HEK293 (cell line): ENCODE results near the gene HIF1AN.

Experiments
- CTCF ChIA-PET: fragments of 350-600 bp; formaldehyde crosslinking; extraction: SDS; loops from one replicate; lab custom pipeline; 2021; ENCODE audit warnings: antibody characterized with exemption; lab: Yijun Ruan, JAX
- POLR2A ChIA-PET: fragments of 300-600 bp; formaldehyde crosslinking; extraction: SDS; loops from one replicate; lab custom pipeline; 2020; ENCODE audit warnings: antibody characterized with exemption, inconsistent platforms; lab: Yijun Ruan, JAX
- H3K27ac ChIP-seq: fragments of 200-500 bp; sonication (Bioruptor generic); 2 replicates; pipeline ENCODE4 v1.5.1; 2014; ENCODE audit warnings: low read depth, low read length, control low read depth, inconsistent platforms; ENCODE audit errors: extremely low read depth
- H3K36me3 ChIP-seq, 2 experiments: fragments of 200-500 bp in 1 of 2; sonication (Bioruptor generic) in 1 of 2; 1 replicate in 1 of 2; 2 replicates in 1 of 2; pipeline ENCODE4 v1.5.1; 2014 to 2017; ENCODE audit warnings: inconsistent platforms in 2 of 2, low read length in 2 of 2; ENCODE audit not compliant: control insufficient read depth in 2 of 2, insufficient read depth in 1 of 2
- H3K4me1 ChIP-seq: fragments of 200-500 bp; sonication (Bioruptor generic); 2 replicates; pipeline ENCODE4 v1.5.1; 2014; ENCODE audit warnings: mild to moderate bottlenecking, low read length, inconsistent platforms; ENCODE audit not compliant: control insufficient read depth, insufficient read depth
- H3K4me3 ChIP-seq: 2 replicates; pipeline ENCODE4 v1.5.1; 2011; ENCODE audit warnings: low read depth, mild to moderate bottlenecking, control low read depth, low read length, moderate library complexity
- H3K9me3 ChIP-seq: fragments of 200-500 bp; sonication (Bioruptor generic); 2 replicates; pipeline ENCODE4 v1.5.1; 2014; ENCODE audit warnings: low read depth, low read length, inconsistent platforms; ENCODE audit not compliant: control insufficient read depth, insufficient read depth
- GFI1B ChIP-seq: fragments of 450-650 bp; formaldehyde crosslinking; IDR thresholded peaks from 2 replicates; pipeline ENCODE4 v1.5.1; 2016; ENCODE audit warnings: missing biosample characterization, missing genetic modification characterization
- KLF16 ChIP-seq: fragments of 450-650 bp; formaldehyde crosslinking; IDR thresholded peaks from 2 replicates; pipeline ENCODE4 v1.5.1; 2017; ENCODE audit warnings: missing biosample characterization, missing genetic modification characterization
- OSR2 ChIP-seq: fragments of 450-650 bp; formaldehyde crosslinking; IDR thresholded peaks from 2 replicates; pipeline ENCODE4 v1.5.1; 2016; ENCODE audit warnings: missing biosample characterization, missing genetic modification characterization
- SCRT2 ChIP-seq: fragments of 450-650 bp; formaldehyde crosslinking; IDR thresholded peaks from 2 replicates; pipeline ENCODE4 v1.5.1; 2016; ENCODE audit warnings: missing biosample characterization, missing genetic modification characterization
- SP7 ChIP-seq: fragments of 450-650 bp; formaldehyde crosslinking; IDR thresholded peaks from 2 replicates; pipeline ENCODE4 v1.5.1; 2016; ENCODE audit warnings: missing biosample characterization, missing genetic modification characterization
- WT1 ChIP-seq: fragments of 450-650 bp; formaldehyde crosslinking; IDR thresholded peaks from 2 replicates; pipeline ENCODE4 v1.5.1; 2016; ENCODE audit warnings: missing biosample characterization, missing genetic modification characterization
- ZNF112 ChIP-seq: fragments of 450-650 bp; formaldehyde crosslinking; IDR thresholded peaks from 2 replicates; pipeline ENCODE4 v1.5.0; 2017; ENCODE audit warnings: missing biosample characterization, missing genetic modification characterization
- ZNF114 ChIP-seq: fragments of 450-650 bp; formaldehyde crosslinking; IDR thresholded peaks from 2 replicates; pipeline ENCODE4 v1.5.0; 2017; ENCODE audit warnings: missing biosample characterization, missing genetic modification characterization
- ZNF223 ChIP-seq: fragments of 450-650 bp; formaldehyde crosslinking; IDR thresholded peaks from 2 replicates; pipeline ENCODE4 v1.5.1; 2016; ENCODE audit warnings: missing biosample characterization, missing genetic modification characterization
- ZNF292 ChIP-seq: fragments of 450-650 bp; formaldehyde crosslinking; IDR thresholded peaks from 2 replicates; pipeline ENCODE4 v1.5.1; 2016; ENCODE audit warnings: low read depth, missing biosample characterization, missing genetic modification characterization, borderline replicate concordance
- ZNF354C ChIP-seq: fragments of 450-650 bp; formaldehyde crosslinking; IDR thresholded peaks from 2 replicates; pipeline ENCODE4 v1.5.1; 2016; ENCODE audit warnings: missing biosample characterization, missing genetic modification characterization, low read depth, borderline replicate concordance
- ZNF426 ChIP-seq: fragments of 450-650 bp; formaldehyde crosslinking; IDR thresholded peaks from 2 replicates; pipeline ENCODE4 v1.5.1; 2017; ENCODE audit warnings: missing biosample characterization, missing genetic modification characterization, mild to moderate bottlenecking, inconsistent platforms, moderate library complexity
- ZNF514 ChIP-seq: fragments of 450-650 bp; formaldehyde crosslinking; IDR thresholded peaks from 2 replicates; pipeline ENCODE4 v1.5.1; 2016; ENCODE audit warnings: missing biosample characterization, missing genetic modification characterization
- ZNF521 ChIP-seq: fragments of 450-650 bp; formaldehyde crosslinking; IDR thresholded peaks from 2 replicates; pipeline ENCODE4 v1.5.1; 2017; ENCODE audit warnings: missing biosample characterization, mild to moderate bottlenecking, missing genetic modification characterization
- ZNF548 ChIP-seq: fragments of 450-650 bp; formaldehyde crosslinking; IDR thresholded peaks from 2 replicates; pipeline ENCODE4 v1.5.1; 2016; ENCODE audit warnings: missing biosample characterization, missing genetic modification characterization
- ZNF677 ChIP-seq: fragments of 450-650 bp; IDR thresholded peaks from 2 replicates; pipeline ENCODE4 v1.5.0; 2018; ENCODE audit warnings: missing biosample characterization, mild to moderate bottlenecking, missing genetic modification characterization, moderate library complexity
- ZNF768 ChIP-seq: fragments of 450-650 bp; formaldehyde crosslinking; IDR thresholded peaks from 2 replicates; pipeline ENCODE4 v1.5.1; 2018; ENCODE audit warnings: missing biosample characterization, mild to moderate bottlenecking, missing genetic modification characterization
- ZSCAN30 ChIP-seq: fragments of 450-650 bp; IDR thresholded peaks from 2 replicates; pipeline ENCODE4 v1.5.1; 2018; ENCODE audit warnings: missing biosample characterization, mild to moderate bottlenecking, missing genetic modification characterization, moderate library complexity
- TF ChIP-seq, protein P1 (sequence below): fragments of 450-650 bp; formaldehyde crosslinking; IDR thresholded peaks from 2 replicates; pipeline ENCODE4 v1.5.1; 2016; ENCODE audit warnings: missing biosample characterization, missing genetic modification characterization, borderline replicate concordance
- TF ChIP-seq, protein P2 (sequence below): fragments of 450-650 bp; formaldehyde crosslinking; IDR thresholded peaks from 2 replicates; pipeline ENCODE4 v1.5.1; 2016; ENCODE audit warnings: missing biosample characterization, missing genetic modification characterization
- TF ChIP-seq, protein P3 (sequence below): fragments of 450-650 bp; formaldehyde crosslinking; IDR thresholded peaks from 2 replicates; pipeline ENCODE4 v1.5.1; 2016; ENCODE audit warnings: missing biosample characterization, missing genetic modification characterization
- TF ChIP-seq, protein P4 (sequence below): fragments of 450-650 bp; formaldehyde crosslinking; IDR thresholded peaks from 2 replicates; pipeline ENCODE4 v1.5.1; 2016; ENCODE audit warnings: missing biosample characterization, missing genetic modification characterization
- TF ChIP-seq, protein P5 (sequence below): fragments of 450-650 bp; formaldehyde crosslinking; IDR thresholded peaks from 2 replicates; pipeline ENCODE4 v1.5.1; 2016; ENCODE audit warnings: missing biosample characterization, missing genetic modification characterization, borderline replicate concordance

The HIF1AN gene

DNA sequence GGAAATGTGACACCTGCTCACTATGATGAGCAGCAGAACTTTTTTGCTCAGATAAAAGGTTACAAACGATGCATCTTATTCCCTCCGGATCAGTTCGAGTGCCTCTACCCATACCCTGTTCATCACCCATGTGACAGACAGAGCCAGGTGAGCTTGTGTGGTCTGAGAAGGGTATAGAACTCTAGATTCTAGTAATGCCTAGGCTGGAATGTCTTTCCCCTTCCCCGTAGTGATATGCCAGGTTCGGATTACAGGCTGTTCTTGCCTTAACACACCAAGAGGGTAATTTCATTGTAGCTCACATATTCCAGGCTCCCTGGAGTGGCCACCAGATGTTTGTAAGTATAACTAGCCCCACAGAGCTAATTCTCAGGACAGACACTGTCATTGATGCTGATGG, 9.2 kb downstream of the HIF1AN start (continued):
- TF ChIP-seq, protein P1, sequence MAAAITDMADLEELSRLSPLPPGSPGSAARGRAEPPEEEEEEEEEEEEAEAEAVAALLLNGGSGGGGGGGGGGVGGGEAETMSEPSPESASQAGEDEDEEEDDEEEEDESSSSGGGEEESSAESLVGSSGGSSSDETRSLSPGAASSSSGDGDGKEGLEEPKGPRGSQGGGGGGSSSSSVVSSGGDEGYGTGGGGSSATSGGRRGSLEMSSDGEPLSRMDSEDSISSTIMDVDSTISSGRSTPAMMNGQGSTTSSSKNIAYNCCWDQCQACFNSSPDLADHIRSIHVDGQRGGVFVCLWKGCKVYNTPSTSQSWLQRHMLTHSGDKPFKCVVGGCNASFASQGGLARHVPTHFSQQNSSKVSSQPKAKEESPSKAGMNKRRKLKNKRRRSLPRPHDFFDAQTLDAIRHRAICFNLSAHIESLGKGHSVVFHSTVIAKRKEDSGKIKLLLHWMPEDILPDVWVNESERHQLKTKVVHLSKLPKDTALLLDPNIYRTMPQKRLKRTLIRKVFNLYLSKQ (tag by site-specific recombination) = no peak

DNA sequence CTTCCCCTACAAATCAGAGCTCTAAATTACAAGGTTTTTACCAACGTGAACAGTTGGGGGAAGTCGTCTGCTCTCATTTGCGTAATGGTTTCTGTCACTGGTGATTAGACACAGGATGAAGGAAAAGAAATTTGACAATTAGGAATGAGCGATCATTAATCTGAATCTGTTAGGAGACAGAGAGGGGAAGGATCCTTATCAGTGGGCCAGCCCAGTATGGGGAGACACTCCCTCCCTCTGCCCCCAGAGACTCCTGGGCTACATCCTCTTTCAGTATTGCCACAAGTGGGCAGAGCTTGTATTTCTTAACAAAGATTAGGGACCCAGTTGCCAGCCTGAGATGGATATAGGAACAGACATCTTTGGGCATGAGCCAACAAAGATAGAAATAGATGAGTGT, 15.5 kb downstream of the HIF1AN start:
- TF ChIP-seq ZSCAN30 (tag by site-specific recombination) = no peak
- no peak for TF ChIP-seq ZNF112
- TF ChIP-seq ZNF292 (tag by site-specific recombination) = no peak
- TF ChIP-seq SP7 (tag by site-specific recombination) = no peak
- TF ChIP-seq, protein P2, sequence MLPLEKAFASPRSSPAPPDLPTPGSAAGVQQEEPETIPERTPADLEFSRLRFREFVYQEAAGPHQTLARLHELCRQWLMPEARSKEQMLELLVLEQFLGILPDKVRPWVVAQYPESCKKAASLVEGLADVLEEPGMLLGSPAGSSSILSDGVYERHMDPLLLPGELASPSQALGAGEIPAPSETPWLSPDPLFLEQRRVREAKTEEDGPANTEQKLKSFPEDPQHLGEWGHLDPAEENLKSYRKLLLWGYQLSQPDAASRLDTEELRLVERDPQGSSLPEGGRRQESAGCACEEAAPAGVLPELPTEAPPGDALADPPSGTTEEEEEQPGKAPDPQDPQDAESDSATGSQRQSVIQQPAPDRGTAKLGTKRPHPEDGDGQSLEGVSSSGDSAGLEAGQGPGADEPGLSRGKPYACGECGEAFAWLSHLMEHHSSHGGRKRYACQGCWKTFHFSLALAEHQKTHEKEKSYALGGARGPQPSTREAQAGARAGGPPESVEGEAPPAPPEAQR (tag by site-specific recombination) = no peak
- no peak for TF ChIP-seq ZNF768
- TF ChIP-seq ZNF114 (tag by site-specific recombination) = no peak
- no peak for TF ChIP-seq ZNF223 (tag by site-specific recombination)
- TF ChIP-seq GFI1B (tag by site-specific recombination) = no peak
- TF ChIP-seq ZNF521 (tag by site-specific recombination) = no peak
- no peak for TF ChIP-seq SCRT2 (tag by site-specific recombination)
- TF ChIP-seq WT1 = no peak
- no peak for TF ChIP-seq ZNF514 (tag by site-specific recombination)
- TF ChIP-seq KLF16 (tag by site-specific recombination) = no peak
- TF ChIP-seq ZNF677 (tag by site-specific recombination) = no peak
- TF ChIP-seq ZNF426 (tag by site-specific recombination) = no peak
- no peak for TF ChIP-seq OSR2 (tag by site-specific recombination)
- TF ChIP-seq ZNF354C (tag by site-specific recombination) = no peak
- TF ChIP-seq, all 188 proteins: peak for 0
- Histone ChIP-seq H3K36me3 (peaks cover 15 to 77% of the 10 kb centered on the region in 2 experiments), H3K27ac (no peak overlapping the region), H3K4me1 (no peaks in the 10 kb centered on the region), H3K9me3 (no peaks in the 10 kb centered on the region), H3K4me3 (no peak overlapping the region)
- POLR2A ChIA-PET = interaction anchor here (1.0 to 1.3 kb wide), 2 partner anchors 9 to 15 kb away, joined by 3 read pairs; partner anchors contain the start of gene HIF1AN
- CTCF ChIA-PET = interaction anchor here (0.6 to 3.6 kb wide), 5 partner anchors 10 to 320 kb away, joined by 3 to 17 read pairs (median 8); partner anchors contain the start of gene HIF1AN

DNA sequence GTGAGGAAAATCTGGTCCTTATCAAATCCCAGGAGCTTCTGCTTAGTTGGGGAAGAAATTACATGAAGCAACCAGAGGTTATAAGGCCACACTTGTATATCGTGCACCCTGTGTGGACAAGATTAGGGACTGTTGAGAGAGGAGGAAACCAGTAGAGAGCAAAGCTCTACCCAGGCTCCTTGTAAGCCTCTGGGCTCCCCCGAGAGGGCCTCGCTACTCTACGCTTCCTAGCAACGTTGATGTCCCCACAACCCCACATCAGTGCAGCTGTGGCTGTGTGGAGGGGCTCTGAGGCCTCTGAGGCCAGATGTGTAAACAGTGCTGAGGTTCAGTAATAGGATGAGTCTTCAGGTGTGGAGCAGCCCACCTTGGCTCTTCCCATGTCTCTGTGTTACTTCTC, 16.0 kb downstream of the HIF1AN start:
- Histone ChIP-seq H3K4me3 (no peak overlapping the region), H3K4me1 (no peaks in the 10 kb centered on the region), H3K36me3 (peaks cover 10 to 78% of the 10 kb centered on the region in 2 experiments), H3K27ac (no peak overlapping the region), H3K9me3 (no peaks in the 10 kb centered on the region)
- ChIA-PET CTCF (interaction anchor here (0.6 to 3.6 kb wide), 8 partner anchors 9 to 319 kb away, joined by 3 to 17 read pairs (median 4); partner anchors contain the start of gene HIF1AN), POLR2A (interaction anchor here (1.3 kb wide), 1 partner anchor 16 kb away, joined by 3 read pairs; the partner anchor contains the start of gene HIF1AN)
- TF ChIP-seq, protein P3, sequence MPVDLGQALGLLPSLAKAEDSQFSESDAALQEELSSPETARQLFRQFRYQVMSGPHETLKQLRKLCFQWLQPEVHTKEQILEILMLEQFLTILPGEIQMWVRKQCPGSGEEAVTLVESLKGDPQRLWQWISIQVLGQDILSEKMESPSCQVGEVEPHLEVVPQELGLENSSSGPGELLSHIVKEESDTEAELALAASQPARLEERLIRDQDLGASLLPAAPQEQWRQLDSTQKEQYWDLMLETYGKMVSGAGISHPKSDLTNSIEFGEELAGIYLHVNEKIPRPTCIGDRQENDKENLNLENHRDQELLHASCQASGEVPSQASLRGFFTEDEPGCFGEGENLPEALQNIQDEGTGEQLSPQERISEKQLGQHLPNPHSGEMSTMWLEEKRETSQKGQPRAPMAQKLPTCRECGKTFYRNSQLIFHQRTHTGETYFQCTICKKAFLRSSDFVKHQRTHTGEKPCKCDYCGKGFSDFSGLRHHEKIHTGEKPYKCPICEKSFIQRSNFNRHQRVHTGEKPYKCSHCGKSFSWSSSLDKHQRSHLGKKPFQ (tag by site-specific recombination) = no peak
- TF ChIP-seq, protein P4, sequence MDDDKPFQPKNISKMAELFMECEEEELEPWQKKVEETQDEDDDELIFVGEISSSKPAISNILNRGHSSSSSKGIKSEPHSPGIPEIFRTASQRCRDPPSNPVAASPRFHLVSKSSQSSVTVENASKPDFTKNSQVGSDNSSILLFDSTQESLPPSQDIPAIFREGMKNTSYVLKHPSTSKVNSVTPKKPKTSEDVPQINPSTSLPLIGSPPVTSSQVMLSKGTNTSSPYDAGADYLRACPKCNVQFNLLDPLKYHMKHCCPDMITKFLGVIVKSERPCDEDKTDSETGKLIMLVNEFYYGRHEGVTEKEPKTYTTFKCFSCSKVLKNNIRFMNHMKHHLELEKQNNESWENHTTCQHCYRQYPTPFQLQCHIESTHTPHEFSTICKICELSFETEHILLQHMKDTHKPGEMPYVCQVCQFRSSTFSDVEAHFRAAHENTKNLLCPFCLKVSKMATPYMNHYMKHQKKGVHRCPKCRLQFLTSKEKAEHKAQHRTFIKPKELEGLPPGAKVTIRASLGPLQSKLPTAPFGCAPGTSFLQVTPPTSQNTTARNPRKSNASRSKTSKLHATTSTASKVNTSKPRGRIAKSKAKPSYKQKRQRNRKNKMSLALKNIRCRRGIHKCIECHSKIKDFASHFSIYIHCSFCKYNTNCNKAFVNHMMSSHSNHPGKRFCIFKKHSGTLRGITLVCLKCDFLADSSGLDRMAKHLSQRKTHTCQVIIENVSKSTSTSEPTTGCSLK (tag by site-specific recombination) = no peak
- TF ChIP-seq ZNF548 (tag by site-specific recombination) (no peak), ZNF223 (tag by site-specific recombination) (no peak)
- TF ChIP-seq, protein P5, sequence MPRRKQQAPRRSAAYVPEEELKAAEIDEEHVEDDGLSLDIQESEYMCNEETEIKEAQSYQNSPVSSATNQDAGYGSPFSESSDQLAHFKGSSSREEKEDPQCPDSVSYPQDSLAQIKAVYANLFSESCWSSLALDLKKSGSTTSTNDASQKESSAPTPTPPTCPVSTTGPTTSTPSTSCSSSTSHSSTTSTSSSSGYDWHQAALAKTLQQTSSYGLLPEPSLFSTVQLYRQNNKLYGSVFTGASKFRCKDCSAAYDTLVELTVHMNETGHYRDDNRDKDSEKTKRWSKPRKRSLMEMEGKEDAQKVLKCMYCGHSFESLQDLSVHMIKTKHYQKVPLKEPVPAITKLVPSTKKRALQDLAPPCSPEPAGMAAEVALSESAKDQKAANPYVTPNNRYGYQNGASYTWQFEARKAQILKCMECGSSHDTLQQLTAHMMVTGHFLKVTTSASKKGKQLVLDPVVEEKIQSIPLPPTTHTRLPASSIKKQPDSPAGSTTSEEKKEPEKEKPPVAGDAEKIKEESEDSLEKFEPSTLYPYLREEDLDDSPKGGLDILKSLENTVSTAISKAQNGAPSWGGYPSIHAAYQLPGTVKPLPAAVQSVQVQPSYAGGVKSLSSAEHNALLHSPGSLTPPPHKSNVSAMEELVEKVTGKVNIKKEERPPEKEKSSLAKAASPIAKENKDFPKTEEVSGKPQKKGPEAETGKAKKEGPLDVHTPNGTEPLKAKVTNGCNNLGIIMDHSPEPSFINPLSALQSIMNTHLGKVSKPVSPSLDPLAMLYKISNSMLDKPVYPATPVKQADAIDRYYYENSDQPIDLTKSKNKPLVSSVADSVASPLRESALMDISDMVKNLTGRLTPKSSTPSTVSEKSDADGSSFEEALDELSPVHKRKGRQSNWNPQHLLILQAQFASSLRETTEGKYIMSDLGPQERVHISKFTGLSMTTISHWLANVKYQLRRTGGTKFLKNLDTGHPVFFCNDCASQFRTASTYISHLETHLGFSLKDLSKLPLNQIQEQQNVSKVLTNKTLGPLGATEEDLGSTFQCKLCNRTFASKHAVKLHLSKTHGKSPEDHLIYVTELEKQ (tag by site-specific recombination) = no peak
